WI38 (cell line): ENCODE results near the gene IKBKE.
"Not testable (repeated sequence)": the region's sequence is repeated elsewhere in the genome, so short reads cannot be mapped to it uniquely, and the experiment has no call there.

ENCODE experiments used
- H3K4me3 ChIP-seq: 2 replicates; pipeline ENCODE4 v1.5.1; 2011; ENCODE audit warnings: low read depth, mild to moderate bottlenecking, control low read depth, low read length
- TF ChIP-seq, protein P1 (sequence below): IDR thresholded peaks from 2 replicates; pipeline ENCODE4 v1.5.1; 2012; ENCODE audit warnings: low read depth, mild to moderate bottlenecking, control low read depth, low read length

IKBKE gene

DNA sequence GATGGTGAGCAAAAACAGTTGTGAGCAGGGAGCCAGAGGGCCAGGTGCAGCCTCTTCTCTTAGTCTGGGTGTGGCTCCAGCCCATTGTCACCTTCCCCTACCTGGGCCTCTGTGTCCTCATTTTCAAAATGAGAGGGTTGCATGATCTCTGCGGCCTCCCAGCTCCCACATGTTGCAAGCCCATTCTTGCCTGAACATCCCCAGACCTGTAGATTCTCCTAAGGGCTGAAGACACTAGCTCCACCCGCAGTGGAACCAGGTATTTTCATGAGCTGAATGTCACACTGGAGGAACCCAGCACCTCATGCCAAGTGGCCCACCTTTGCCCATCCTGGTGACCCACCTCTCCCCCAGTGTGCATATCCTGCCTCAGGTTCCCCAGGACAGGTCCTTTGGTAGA lies 12.3 kb downstream of the IKBKE start:
- TF ChIP-seq, protein P1, sequence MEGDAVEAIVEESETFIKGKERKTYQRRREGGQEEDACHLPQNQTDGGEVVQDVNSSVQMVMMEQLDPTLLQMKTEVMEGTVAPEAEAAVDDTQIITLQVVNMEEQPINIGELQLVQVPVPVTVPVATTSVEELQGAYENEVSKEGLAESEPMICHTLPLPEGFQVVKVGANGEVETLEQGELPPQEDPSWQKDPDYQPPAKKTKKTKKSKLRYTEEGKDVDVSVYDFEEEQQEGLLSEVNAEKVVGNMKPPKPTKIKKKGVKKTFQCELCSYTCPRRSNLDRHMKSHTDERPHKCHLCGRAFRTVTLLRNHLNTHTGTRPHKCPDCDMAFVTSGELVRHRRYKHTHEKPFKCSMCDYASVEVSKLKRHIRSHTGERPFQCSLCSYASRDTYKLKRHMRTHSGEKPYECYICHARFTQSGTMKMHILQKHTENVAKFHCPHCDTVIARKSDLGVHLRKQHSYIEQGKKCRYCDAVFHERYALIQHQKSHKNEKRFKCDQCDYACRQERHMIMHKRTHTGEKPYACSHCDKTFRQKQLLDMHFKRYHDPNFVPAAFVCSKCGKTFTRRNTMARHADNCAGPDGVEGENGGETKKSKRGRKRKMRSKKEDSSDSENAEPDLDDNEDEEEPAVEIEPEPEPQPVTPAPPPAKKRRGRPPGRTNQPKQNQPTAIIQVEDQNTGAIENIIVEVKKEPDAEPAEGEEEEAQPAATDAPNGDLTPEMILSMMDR: no peak
- no peak overlapping the region for H3K4me3 ChIP-seq

DNA sequence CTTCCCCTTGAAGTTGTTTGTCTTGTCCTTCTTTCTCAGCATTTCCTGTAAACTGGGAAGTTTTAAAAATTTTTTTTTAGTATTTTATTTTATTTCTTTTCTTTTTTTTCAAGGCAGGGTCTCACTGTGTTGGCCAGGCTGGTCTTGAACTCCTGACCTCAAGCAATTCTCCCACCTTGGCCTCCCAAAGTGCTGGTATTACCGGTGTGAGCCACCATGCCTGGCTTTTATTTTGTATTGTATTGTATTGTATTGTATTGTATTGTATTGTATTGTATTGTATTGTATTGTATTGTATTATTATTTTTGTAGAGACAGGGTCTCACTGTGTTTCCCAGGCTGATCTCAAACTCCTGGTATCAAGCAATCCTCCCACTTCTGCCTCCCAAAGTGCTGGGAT lies 13.6 kb downstream of the IKBKE start:
- not testable (repeated sequence) for H3K4me3 ChIP-seq

DNA sequence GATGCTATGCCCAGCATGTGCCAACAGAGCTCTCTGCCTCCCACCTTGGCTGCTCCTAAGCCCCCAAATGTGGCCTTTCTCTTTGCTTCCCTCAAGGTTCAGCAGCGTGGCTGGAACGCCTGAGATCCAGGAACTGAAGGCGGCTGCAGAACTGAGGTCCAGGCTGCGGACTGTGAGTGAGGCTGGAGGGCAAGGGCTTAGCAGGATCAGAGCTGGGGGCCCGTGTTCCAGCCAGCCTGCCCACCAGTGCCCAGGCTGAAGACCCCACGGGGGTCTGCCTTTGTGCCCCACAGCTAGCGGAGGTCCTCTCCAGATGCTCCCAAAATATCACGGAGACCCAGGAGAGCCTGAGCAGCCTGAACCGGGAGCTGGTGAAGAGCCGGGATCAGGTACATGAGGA lies 14.6 kb downstream of the IKBKE start:
- H3K4me3 ChIP-seq: no peak overlapping the region
- TF ChIP-seq, protein P1: no peak

DNA sequence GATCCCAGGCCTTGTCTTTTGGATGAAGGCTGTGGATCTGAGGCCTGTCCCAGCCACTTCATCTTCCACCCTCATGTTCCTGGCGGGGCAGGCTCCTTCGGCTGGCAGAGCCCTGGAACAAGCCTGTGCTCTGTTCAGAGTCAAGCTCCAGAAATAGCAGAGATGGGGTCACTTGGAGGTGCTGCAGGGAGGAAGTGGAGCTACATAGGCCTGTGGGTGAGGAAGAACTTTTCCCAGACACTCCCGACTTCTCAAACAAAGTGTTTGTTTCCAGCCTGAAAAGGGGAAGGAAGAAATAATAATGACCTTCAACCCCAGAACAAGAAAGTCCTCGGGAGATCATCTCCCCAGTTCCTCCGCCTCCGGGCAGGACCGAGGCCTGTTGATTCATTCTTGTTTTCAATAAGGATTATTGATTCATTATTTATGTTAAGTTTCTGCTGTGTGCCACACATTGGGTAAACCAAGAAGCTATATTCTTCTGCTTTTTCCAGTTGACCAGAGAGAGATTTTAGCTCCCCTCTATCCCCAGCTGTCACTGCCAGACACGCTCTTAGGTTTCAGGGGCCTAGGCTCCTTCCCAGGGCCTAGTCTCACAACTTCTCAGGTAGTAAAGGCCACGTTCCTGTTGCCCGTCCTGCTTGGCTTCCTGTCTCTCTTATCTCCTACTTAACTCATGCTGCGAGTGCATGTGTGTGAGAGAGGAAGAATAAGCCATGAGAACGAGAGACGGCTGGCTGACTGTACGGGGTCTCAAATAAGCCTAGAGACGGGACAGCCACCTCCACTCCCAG lies 16.9 kb downstream of the IKBKE start:
- TF ChIP-seq, protein P1: no peak
- no peak overlapping the region for H3K4me3 ChIP-seq

DNA sequence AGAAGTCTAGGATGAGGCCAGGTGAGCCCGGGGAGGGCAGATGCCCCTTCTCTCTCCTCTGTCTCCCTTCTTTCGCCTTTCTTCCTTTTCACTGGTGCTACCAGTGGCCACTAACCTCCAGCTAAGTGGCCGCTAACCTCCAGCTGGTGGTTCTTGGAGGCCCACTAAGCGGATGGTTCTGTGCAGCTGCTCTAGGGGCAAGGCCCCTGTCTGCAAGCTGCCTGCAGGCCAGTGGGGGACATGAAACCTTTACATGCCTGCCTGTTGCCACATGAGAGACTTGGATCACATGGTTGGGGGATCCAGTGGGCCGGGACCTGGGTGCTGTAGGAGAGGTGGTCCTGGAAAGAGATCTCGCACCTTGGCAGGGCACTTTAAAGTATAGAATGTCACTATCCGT lies 17.7 kb downstream of the IKBKE start:
- H3K4me3 ChIP-seq: no peak overlapping the region

DNA sequence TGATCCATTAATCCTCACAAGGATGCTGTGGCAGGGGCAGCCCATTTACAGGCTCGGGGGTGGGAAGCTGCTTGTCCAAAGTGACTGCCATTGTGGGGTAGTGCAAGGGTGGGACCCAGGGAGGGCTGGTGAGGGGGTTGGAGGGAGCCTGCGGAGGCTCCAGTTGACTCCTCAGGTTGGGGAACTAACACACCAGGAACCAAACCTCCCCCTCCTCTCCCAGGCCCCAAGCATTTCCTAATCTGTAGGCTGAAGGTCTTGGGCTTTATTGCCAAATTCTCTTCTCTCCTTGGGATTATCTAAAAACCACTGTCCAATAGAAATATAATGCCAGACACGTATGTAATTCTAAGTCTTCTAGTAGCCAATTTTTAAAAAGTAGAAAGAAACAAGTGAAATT lies 18.2 kb downstream of the IKBKE start:
- no peak overlapping the region for H3K4me3 ChIP-seq
- TF ChIP-seq, protein P1: no peak

More for the DNA sequence above, 17.7 kb downstream of the IKBKE start:
- TF ChIP-seq, protein P1: no peak

DNA sequence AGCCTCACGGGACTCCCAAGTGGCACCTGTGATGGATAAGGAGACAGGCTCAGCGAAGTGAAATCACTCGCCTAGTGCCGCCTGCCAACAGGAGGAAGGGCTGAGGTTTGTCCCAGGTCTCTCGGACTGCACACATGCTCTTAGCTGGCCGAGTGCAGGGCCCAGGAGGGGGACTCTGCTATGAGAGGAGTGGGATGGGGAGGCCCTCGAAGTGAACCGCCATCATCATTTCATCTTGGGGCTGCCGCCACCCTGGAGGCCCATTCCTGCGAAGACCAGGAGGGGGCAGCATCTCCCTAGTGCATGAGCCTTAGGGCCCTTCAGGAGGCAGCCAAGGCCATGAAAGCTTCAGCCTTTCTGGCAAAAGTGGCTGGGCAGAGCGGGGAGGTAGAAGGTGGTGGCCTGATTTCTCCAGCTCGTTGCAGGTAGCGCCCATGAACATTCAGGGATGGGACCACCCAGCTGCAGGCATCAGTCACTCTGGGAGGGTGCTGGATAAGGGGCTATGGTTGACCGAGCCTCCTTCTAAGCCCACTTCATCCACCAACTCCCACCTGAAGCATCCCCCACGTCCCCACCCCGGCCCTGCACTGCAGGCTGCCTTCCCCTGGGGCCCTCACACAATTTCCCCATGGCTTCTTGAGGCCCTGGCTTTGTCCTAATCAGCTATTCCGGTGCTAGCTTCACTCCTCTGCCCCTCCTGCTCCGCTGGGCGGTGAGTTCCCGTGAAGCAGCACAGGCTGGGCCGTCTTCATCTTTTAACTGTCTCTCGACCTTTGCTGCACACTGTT lies 19.9 kb downstream of the IKBKE start:
- TF ChIP-seq, protein P1: peak; percentile 97
- no peak overlapping the region for H3K4me3 ChIP-seq
